GM18873 (cell line): ENCODE results near the gene QRFPR.
"Not testable (repeated sequence)": the region's sequence is repeated elsewhere in the genome, so short reads cannot be mapped to it uniquely, and the experiment has no call there.

Experiments used
- ATAC-seq: cut with Tn5 transposase; IDR thresholded peaks from one replicate; pipeline ENCODE4 v1.9.1; 2021; ENCODE audit warnings: mild to moderate bottlenecking, moderate library complexity, moderate number of reproducible peaks; ENCODE audit not compliant: unreplicated experiment, low FRiP score

The QRFPR gene

DNA sequence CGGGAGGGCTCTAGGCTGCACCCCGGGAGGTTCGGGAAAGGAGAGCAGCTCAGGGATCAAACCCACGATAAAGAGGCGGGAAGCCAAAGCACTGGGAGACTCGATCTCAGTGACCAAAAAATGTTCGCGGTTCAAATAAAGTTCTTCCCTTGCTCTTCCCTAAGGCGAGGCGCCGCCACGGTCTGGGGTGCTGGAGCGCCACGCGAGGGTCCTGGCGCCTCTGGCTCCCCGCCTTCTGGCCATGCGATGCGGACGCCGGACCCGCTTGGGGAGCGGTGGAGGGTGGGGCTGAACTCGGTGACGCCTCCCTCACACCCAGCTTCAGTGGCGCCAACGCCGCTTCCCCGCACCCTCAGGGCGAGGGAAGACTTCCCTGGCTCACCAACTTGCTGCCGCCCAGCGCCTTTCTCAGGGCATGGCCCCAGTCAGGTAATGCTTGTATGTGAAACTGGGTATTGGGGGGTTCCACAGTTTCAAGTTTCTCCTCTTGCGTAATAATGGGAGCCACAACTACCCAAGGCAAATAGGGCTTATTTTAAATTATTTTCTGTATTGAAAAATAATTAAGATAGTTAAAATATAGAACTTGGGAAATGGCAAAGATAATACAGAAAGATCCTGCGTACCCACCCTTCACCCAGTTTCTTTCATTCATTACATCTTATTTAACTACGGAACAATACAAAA is at the start of gene QRFPR:
TSS of gene QRFPR (minus strand) at position 243 of the 687 bp plus-strand sequence. CDS start 371 bp downstream, outside the sequence.
- ATAC-seq = no peak

DNA sequence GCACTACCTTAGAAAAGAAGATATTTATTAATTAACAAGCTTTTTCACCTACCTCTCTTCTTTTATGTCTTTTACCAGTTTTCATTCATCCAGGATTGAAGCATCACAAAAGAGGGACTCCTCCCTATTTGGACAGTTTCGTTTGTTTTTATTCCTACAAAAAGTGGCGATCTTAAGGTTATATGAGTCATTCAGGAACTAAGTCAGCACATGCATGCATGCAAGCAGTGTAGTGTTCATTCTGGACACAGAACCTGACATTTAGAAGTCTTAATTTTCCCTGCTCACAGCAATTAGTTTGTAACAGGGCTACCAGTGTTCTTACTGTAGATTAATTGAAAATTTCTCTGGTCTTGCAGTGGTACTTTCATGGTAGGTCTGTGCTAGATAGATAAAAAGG is 47.9 kb upstream of the QRFPR start:
- no peak for ATAC-seq

DNA sequence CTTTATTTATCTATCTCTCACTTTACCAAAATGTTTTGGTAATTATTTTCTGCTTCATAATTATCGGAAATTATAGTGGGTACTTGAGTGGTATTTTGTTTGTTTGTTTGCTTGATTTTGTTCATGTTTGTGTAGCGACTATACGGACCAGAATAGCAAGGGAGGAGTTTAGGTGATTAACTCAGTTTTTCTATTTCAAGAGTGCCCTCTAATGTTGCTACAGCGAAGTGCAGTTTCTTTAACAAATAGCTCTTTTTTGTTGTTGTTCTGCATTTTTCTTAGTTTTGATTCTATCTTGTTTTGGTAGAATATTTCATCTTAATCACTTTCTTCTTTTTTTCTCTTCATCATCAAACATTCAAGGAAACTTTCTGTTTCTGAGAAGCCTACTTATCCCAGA is 40.8 kb upstream of the QRFPR start:
- ATAC-seq = no peak

DNA sequence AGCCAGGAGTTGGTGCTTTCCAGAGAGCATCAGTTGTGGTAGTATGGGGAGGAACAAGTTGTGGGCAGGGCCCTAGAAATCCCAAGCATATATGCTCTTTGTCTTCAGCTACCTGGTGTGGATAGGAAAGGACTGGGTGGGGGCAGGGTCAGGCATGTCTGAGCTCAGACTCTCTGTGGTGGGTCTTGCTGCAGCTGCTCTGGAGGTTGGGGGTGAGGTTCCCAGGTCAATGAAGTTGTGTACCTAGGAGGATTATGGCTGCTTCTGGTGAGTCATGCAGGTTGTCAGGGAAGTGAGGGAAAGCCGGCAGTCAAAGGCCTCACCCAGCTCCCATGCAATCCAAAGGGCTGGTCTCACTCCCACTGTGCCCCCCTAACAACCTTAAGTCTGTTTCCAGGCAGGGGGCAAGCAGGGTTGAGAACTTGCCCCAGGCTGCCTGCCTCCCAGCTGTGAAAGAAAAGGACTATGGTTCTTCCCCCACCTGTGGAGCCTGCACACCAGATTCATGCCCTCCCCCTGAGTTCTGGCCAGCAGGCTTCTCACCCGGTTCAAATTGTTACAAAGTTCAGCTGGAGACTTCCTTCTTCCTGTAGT is 30.4 kb upstream of the QRFPR start:
- no peak for ATAC-seq

DNA sequence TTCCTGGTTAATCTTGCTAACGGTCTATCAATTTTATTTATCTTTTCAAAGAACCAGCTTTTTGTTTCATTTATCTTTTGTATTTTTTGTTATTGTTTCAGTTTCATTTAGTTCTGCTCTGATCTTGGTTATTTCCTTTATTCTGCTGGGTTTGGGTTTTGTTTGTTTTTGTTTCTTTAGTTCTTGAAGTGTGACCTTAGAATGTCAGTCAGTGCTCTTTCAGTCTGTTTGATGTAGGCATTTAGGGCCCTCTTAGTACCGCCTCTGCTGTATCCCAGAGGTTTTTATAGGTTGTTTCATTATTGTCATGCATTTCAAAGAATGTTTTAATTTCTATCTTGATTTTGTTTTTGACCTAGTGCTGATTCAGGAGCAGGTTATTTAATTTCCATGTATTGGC is 27.7 kb upstream of the QRFPR start:
- ATAC-seq = not testable (repeated sequence)

DNA sequence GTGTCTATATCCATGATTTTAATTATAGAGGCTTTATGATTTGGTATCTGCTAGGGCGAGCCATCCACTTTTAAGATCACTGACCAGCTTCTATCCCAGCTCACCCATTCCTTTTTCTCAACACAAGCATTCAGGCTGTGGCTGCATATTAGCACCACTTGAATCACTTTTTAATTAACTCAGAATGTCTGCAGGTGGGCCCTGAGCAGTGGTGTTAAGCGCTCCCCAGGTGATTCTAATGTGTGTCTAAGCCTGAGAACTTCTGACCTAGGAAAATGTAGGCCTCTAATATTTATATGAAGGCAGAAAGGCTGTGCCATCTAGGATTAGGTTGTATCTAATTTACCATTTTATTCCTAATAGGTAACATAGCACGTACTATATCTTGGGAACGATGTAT is 19.8 kb upstream of the QRFPR start:
- ATAC-seq = no peak

DNA sequence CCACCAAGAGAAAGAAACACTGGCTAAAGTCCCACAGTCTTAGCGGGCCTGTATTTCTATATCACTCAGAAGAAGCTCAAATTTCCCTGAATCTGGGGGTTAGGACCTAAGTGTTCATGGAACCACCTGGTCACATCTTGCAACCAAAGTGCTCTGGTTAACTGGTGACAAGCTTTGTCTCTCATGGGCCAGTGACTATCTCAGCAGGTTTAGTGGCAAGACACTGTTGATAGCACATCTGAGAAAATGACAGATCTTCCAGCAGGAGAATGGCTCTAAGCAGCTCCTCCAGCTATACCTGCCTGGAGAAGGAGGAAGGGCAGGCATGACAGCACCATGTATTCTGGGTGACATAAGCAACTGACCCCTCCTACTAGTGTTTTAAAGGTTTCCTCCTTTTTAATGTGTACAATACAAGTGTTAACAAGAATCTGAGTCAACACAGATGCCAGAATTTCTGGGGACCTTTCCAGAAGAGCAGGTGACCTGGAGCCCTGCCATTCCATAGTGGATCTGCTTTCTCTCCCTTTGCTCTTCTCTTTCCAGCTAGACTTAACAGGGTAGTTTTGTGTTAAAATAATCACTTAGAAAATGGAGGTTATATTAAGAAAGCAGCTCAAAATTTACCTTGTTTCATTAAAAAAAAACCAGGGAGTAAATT is 17.3 kb upstream of the QRFPR start:
- ATAC-seq = no peak

DNA sequence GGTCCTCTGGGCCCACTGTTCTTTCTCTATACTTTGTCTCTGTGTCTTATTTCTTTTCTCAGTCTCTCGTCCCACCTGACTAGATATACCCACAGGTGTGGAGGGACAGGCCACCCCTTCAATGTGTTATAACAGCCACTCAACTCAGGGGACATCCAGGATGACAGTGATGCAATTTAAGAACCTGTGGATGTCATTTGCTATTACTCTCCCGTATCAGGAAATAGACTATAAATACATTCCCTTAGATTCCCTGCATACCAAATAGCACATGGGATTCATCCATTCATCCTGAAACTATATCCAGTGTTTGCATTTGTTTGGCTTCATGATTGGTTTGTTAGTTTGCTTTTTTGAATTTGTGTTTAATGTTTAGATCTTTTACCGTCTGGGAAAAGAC is 16.6 kb upstream of the QRFPR start:
- ATAC-seq = no peak

DNA sequence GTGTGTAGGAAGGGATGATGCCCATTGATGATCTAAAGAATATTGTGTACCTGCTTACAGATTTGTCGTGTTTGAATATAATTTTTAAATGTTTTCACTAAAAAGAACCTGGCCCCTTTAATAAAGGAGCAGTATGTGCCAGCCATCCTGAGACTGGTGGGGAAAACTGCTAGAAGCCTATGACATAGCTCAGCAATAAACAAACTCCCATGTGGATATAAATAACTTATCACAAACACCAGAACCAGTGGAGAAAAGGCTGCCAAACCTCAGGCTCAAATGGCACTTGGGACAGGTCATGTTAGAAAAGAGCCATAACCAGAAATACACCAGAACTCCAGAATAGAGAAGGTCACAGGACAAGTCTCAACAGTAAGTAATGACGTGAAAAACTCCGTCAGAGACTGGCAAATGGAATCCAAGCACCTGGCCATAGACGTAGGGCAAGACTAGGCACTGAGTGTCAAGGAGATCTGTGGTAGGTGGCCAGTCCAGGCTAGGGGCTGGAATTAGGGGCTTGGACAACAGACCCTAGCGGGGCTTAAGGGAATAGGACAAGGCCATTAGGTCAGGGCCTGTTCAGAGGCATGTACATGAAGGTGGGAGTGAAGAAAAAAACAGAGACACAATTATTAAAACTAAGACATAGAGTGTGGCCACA is 11.7 kb upstream of the QRFPR start:
- ATAC-seq = no peak

DNA sequence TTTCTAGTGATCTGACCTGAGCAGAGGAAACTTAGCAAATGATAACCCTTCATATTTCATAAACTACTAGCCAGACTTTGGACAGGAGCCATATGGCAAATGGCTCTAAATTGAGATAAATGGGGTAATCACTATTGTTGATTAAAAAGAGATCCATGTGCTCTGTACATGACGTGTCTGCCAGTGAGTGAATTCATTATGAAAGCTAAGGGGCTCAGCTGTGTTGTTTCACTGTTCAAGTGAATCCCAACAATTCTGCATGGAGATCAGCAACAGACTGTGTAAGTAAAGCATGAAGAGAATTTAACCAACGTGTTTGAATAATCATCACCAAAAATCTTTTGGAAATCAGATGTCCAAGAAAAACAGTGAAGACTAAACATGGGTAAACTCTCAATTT is 9.5 kb upstream of the QRFPR start:
- no peak for ATAC-seq

DNA sequence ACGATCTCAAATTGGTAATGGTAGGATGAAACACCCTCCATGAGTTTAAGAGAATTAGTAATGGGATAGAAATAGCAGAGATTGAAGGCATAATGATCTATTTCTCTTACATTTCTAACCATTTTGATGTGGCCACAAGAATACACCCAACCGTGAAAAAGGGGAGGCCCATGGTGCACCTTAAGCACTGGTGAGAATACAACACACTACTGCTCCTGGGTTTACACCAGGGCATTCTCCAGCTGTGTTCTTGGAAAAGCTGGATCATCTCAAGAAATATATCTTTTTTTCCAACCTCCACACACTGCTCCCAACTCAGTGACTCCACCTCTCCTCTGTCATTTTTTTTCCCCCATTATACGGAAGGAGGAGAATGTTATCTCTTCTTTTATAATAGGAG is 1.5 kb downstream of the QRFPR start:
- no peak for ATAC-seq

DNA sequence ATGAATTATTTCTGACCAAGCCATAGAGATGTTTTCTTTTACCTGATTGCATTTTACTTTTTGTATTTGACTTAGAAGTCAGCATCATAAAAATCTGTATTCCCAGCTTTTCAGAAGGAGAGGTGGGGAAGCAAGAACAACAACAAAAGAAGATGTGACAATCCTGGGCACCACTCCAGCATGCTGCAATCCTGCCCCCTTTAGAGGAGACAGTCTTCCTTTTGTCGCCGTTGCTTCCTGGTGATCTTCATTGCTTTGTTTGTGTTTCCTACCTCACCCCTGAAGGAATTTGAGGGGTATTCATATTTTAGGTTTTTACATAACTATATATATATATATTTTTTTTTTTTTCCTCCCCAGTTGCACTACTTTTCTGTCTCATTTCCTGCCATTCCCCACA is 3.7 kb downstream of the QRFPR start:
- ATAC-seq = no peak

DNA sequence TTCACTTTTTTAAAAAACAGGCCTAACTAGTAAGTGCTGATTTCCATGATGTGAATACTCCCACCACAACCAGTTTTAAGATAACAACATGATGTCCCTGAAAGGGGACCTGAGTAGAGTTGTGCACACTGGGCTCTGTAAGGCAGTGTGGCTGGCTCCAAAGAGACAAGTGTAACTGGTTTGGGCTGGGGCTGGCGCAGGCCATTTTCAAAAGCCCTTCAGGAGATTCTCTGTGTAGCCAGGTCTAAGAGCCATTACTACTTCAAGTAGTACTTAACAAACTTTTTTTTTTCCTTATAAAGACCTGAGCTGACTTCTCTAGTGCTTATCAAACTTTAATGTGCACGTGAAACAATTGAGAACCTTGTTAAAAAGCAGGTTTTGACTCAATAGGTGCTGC is 4.3 kb downstream of the QRFPR start:
- no peak for ATAC-seq

DNA sequence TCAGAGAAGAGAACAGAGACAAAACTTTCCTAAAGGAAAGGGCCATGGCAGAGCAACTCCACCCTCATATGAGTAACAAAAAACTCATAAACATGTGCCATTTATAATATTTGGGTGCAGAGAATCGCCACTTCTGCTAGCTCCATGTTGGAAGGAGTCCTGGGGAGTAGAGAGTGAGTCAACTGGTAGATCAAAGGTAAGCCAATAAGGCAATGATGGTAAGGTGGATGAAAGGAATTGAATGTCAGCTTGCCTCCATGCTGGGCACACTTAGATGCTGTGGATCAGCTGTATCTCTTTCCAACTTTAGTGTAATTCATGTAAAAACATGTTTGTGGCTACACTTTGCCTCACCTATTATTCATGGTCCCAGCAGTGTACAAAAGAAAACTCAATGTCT is 4.7 kb downstream of the QRFPR start:
- no peak for ATAC-seq

DNA sequence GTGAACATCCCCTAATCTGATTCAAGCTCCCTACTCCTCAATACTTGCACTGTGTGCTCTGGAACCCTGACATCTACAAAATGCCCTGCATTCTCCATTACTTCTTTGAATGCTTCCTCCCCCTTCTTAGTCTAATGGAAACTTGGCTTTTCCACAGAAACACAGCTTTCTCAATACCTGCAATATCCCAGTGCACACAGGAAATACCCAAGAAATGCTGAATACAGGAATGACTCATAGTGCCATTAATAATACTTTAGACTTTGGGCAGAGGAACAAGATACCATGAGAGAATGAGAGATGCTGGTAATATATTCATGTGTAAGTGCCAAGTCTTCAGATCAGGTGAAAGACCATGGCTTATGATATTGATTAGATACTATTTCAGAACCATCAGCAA is 5.6 kb downstream of the QRFPR start:
- no peak for ATAC-seq

DNA sequence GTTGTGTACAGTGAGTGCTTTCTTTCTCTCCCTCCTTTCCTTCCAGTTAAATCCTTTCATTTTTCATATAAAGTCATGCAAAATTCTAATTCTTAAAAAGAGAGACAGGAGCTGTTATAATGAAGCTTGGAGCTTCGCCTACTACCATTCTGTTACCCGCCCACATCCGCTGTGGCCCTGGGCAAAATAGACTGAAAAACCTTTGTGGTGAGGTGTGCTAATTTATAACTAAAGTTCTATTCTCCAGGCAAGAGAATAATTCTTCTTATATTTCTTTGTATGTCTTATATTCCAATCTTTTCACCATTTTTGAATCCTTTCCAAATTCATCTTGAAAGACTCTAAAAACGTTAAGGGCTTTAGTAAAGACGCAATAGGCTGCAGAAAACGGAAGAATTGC is 7.0 kb downstream of the QRFPR start:
- no peak for ATAC-seq

DNA sequence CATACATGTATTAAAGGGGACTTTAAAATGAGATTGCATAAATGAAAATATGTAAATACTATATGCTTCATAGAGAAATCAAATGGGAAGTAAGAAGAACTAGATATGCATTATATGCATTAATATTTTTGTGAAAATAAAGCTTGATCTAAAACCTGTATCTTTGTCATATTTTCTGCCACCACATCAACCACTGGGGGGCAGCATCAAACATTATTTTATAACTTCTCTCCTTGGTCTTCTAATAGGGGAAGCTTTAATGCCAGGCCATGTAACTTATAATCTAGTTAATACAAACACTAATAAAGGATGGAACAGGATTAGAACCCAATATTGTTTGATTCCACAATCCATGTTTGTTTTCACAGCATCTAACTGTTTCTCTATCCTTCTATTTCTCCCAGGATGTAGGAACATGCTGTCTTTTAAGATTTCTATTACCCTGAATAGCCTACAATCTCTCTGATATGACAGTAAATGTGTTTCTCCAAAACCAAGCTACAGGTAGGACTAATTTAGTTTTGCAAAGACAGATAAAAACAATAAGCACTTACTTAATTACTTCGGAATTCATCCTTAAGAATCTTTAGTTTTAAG is 10.0 kb downstream of the QRFPR start:
- no peak for ATAC-seq

DNA sequence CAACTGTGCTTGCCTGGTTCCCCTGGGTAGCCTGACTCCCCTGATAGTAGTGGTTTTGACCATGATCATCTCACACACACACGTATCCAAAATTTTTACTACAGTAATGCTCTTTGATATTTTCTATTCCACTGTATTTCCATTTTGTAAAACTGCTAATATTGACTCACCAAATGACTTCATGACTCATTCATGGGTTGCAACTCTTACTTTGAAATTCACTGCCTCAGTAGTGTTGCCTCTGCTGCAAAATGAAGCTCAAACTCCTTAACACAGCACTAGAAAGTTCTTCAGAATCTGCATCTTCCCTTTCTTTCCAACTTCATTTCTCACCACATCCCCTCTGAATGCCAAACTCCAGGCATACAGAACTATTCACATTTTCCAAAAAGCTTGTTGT is 20.3 kb downstream of the QRFPR start:
- ATAC-seq = no peak

DNA sequence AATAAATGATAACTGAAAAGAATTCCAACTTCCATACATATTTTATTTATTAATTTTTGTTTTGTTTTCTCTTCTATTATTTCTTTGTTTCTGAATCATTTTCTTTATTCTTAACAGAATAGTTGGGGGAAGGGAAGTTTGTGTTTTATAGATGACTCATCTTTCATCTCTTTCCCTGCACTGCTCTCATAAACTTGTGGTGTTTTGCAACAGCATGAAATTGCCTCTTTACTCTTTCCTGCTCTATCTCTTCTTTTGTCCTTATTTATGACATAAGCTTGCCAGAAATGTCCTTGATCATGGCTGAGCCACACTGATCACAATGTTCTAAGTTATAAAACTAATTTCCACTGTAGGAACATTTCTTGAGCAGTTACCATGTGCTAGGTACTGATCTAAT is 22.3 kb downstream of the QRFPR start:
- ATAC-seq = no peak

DNA sequence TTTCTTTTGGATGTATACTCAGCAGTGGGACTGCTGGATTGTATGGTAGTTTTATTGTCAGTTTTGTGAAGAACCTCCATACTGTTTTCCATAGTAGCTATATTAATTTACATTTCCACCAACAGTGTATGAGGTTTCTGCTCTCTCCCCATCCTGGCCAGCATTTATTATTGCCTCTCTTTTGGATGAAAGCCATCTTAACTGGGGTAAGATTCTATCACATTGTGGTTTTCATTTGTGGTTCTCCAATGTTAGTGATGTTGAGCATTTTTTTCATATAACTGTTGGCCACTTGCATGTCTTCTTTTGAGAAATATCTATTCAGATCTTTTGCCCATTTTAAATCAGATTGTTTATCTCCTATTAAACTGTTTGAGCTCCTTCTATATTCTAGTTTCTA is 27.6 kb downstream of the QRFPR start:
- ATAC-seq = no peak

DNA sequence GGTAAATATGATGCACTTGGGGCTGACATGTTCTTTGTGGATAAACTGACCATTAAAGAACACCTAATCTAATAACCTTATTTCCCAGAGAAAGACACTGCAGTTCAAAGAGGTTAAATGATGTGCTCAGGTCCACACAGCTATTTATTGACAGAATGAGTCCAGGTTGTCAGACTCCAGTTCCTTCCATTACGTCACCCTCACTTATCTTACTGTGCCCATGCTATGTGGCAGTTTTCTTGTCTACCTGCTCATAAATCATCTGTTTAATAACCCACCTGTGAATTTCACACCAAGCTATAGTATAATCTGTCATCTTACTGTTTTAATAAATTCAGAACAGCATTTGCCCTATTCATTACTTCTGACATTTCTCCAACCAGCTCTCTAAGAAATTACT is 36.7 kb downstream of the QRFPR start:
- ATAC-seq = no peak
